Body of pancreas (tissue), 4 donors: ENCODE results near the gene TPD52L2.
A peak's percentile ranks its signal among the peaks of the same experiment; 100 is the strongest.

ENCODE experiments used
- POLR2A ChIP-seq, 3 donors: fragments of 450-650 bp; IDR thresholded peaks; one replicate each; pipeline ENCODE4 v1.6.1; 2016; ENCODE audit warnings: antibody characterized with exemption in 3 of 3, mild to moderate bottlenecking in 2 of 3
- TF ChIP-seq, protein P1 (sequence below), 7 experiments: fragments of 450-650 bp in 4 of 7; fragments of 200-600 bp in 3 of 7; sonication (generic) in 3 of 7; IDR thresholded peaks; one replicate each; pipeline ENCODE4 v1.5.1; 2016 to 2019; ENCODE audit warnings: antibody characterized with exemption in 7 of 7

DNA sequence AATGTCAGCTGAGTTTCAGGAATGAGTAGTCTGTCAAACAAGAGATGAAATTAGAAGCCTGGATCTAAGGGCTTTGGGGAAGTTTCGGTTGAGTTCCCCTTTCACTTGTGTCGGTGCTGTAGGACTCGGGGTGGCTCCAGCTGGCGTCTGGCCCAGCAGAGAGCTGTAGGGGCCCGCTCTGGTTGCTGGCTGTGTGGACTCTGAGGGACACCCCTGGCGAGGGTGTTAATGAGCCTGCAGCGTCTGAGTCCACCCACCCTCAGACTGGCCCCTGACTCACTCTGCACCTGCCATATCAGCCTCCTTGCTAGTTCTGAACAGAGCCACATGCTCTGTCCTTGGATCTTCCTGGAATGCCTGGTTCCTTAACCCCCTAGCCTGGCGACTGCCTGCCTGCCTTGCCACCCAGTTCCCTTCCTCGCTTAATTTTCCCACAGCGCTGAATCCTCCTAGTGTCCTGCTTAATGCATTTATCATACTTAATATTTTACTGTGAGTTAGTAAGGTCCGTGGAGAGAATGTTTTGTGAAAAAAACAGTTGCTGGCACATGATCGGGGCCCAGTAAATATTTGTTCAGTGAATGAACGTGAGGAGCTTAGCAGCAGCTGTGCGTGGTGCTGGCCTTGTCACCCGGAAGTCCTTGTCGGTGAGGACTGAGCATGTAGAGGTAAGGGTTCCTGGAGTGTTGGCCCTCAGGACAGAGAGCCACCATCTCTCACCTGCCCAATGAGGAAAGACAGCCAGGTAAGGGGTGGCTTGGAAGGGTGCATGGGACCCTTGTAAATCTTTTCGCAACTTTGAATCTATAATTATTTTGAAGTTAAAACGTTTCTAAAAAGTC, 31.4 kb downstream of the TPD52L2 start:
- TF ChIP-seq, protein P1, sequence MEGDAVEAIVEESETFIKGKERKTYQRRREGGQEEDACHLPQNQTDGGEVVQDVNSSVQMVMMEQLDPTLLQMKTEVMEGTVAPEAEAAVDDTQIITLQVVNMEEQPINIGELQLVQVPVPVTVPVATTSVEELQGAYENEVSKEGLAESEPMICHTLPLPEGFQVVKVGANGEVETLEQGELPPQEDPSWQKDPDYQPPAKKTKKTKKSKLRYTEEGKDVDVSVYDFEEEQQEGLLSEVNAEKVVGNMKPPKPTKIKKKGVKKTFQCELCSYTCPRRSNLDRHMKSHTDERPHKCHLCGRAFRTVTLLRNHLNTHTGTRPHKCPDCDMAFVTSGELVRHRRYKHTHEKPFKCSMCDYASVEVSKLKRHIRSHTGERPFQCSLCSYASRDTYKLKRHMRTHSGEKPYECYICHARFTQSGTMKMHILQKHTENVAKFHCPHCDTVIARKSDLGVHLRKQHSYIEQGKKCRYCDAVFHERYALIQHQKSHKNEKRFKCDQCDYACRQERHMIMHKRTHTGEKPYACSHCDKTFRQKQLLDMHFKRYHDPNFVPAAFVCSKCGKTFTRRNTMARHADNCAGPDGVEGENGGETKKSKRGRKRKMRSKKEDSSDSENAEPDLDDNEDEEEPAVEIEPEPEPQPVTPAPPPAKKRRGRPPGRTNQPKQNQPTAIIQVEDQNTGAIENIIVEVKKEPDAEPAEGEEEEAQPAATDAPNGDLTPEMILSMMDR (IDR thresholded peaks at IDR 0.05): no peak
- peak in 2 of 3 donors; percentile 65 to 69 for TF ChIP-seq POLR2A (IDR thresholded peaks at IDR 0.05)
